Type B pancreatic cell (in vitro differentiated cells): ENCODE measurements around the gene SHLD2. TPM values are rescaled to one million over a fixed set of nuclear protein-coding genes. Genes with fewer than 3 reads are reported as not detected.

ENCODE experiments used
- DNase-seq: peaks from one replicate; pipeline ENCODE4 v3.0.0; 2021; ENCODE audit warnings: mixed read lengths; ENCODE audit not compliant: unreplicated experiment; ENCODE audit errors: extremely low spot score
- H3K27ac Mint-ChIP-seq: 2 replicates; pipeline ENCODE4 v1.8.0; 2021; ENCODE audit warnings: mild to moderate bottlenecking, mixed read lengths
- H3K27me3 Mint-ChIP-seq: 2 replicates; pipeline ENCODE4 v1.8.0; 2021; ENCODE audit warnings: mixed read lengths
- H3K36me3 Mint-ChIP-seq: 2 replicates; pipeline ENCODE4 v1.8.0; 2021; ENCODE audit warnings: mixed read lengths
- H3K4me1 Mint-ChIP-seq: one replicate; pipeline ENCODE4 v1.8.0; 2021; ENCODE audit warnings: mixed read lengths; ENCODE audit not compliant: unreplicated experiment
- H3K4me3 Mint-ChIP-seq: 2 replicates; pipeline ENCODE4 v1.8.0; 2021; ENCODE audit warnings: mild to moderate bottlenecking, mixed read lengths
- H3K9me3 Mint-ChIP-seq: 2 replicates; pipeline ENCODE4 v1.8.0; 2021; ENCODE audit warnings: mixed read lengths
- CTCF ChIP-seq: fragments of 200-600 bp; sonication (generic); conservative IDR thresholded peaks from 2 replicates; pipeline ENCODE4 v1.5.0; 2021; ENCODE audit warnings: antibody characterized with exemption, mild to moderate bottlenecking
- long read RNA-seq: library from polyadenylated mRNA; unstranded; transcript quantifications from one replicate; pipeline ENCODE4 v2.0.0, GENCODE V29; 2020
- total RNA-seq: library from RNA; stranded (reverse); gene quantifications from 2 replicates; pipeline ENCODE4 v1.2.1, GENCODE V29; 2021; ENCODE audit warnings: low replicate concordance

The SHLD2 gene
- 20.3 and 24.9 TPM in 2 replicates for total RNA-seq
- long read RNA-seq, partial matches to known transcripts: 11 of 25 reads
- long read RNA-seq, other reads (novel, unspliced or antisense): 6 of 25 reads

- peaks cover 7% of the 10 kb centered on the region for H3K36me3 Mint-ChIP-seq
- no peaks in the 10 kb centered on the region for H3K9me3 Mint-ChIP-seq
- DNase-seq: peak; percentile 93
- no peak for TF ChIP-seq CTCF
- peaks cover 34% of the 10 kb centered on the region for H3K4me1 Mint-ChIP-seq
- H3K4me3 Mint-ChIP-seq: peak within 1 kb of the TSS; percentile 97
- H3K27me3 Mint-ChIP-seq: no peaks in the 10 kb centered on the region
- peak within 1 kb of the TSS; percentile 92 for H3K27ac Mint-ChIP-seq
Measured at GRCh38 chr10:87094373-87095235, at the start of gene SHLD2, which contains the start of gene GLUD1. SHLD2 (plus strand) TSS chr10:87095206; CDS start chr10:87151355, 56,149 bp downstream. GLUD1 (minus strand) TSS chr10:87094843; CDS start chr10:87094769, 74 bp downstream.

- TF ChIP-seq CTCF: no peak
- H3K4me3 Mint-ChIP-seq: no peak overlapping the region
- DNase-seq: no peak
- H3K4me1 Mint-ChIP-seq: no peaks in the 10 kb centered on the region
- H3K27me3 Mint-ChIP-seq: no peaks in the 10 kb centered on the region
- H3K27ac Mint-ChIP-seq: no peak overlapping the region
- peaks cover 18% of the 10 kb centered on the region for H3K36me3 Mint-ChIP-seq
- H3K9me3 Mint-ChIP-seq: no peaks in the 10 kb centered on the region
Measured at GRCh38 chr10:87045434-87045938, 49.5 kb upstream of the SHLD2 start.

GRCh38 chr10:87053111-87053510, 41.9 kb upstream of the SHLD2 start:
- no peak overlapping the region for H3K27ac Mint-ChIP-seq
- H3K27me3 Mint-ChIP-seq: no peaks in the 10 kb centered on the region
- H3K9me3 Mint-ChIP-seq: no peaks in the 10 kb centered on the region
- no peak for TF ChIP-seq CTCF
- no peak overlapping the region for H3K4me3 Mint-ChIP-seq
- H3K36me3 Mint-ChIP-seq: peaks cover 15% of the 10 kb centered on the region
- no peaks in the 10 kb centered on the region for H3K4me1 Mint-ChIP-seq
- DNase-seq: no peak

GRCh38 chr10:87053577-87054181, 41.3 kb upstream of the SHLD2 start:
- Mint-ChIP-seq H3K27ac (no peak overlapping the region), H3K9me3 (no peaks in the 10 kb centered on the region), H3K4me3 (no peak overlapping the region), H3K4me1 (no peaks in the 10 kb centered on the region), H3K36me3 (peaks cover 15% of the 10 kb centered on the region), H3K27me3 (no peaks in the 10 kb centered on the region)
- TF ChIP-seq CTCF: no peak
- no peak for DNase-seq

- H3K36me3 Mint-ChIP-seq: peaks cover 19% of the 10 kb centered on the region
- H3K9me3 Mint-ChIP-seq: no peaks in the 10 kb centered on the region
- no peak for DNase-seq
- H3K4me1 Mint-ChIP-seq: no peaks in the 10 kb centered on the region
- peak; percentile 27 for TF ChIP-seq CTCF
- H3K27ac Mint-ChIP-seq: no peak overlapping the region
- no peak overlapping the region for H3K4me3 Mint-ChIP-seq
- no peaks in the 10 kb centered on the region for H3K27me3 Mint-ChIP-seq
Measured at GRCh38 chr10:87054373-87055295, 40.4 kb upstream of the SHLD2 start.
